Inferior parietal cortex (tissue), 1 donor: Measurements from ENCODE around the gene SLC38A11.
"Not testable (repeated sequence)": the region's sequence is repeated elsewhere in the genome, so short reads cannot be mapped to it uniquely, and the experiment has no call there.

Source experiments
- DNase-seq: peaks from one replicate; pipeline ENCODE4 v3.0.0-alpha.2; 2016; ENCODE audit errors: extremely low spot score

The SLC38A11 gene

GRCh38 chr2:164879901-164880535 is 75.3 kb downstream of the SLC38A11 start:
- DNase-seq, result no peak

- DNase-seq, result no peak
Measured at GRCh38 chr2:164877927-164878326, 77.4 kb downstream of the SLC38A11 start.

- DNase-seq, result no peak
Measured at GRCh38 chr2:164877169-164877568, 78.2 kb downstream of the SLC38A11 start.

GRCh38 chr2:164875334-164876205 is 79.8 kb downstream of the SLC38A11 start:
- DNase-seq, result no peak

GRCh38 chr2:164873210-164873908 is 82.0 kb downstream of the SLC38A11 start:
- no peak for DNase-seq

- DNase-seq, result no peak
Measured at GRCh38 chr2:164871404-164871803, 83.9 kb downstream of the SLC38A11 start.

GRCh38 chr2:164869420-164869772 is 85.9 kb downstream of the SLC38A11 start:
- DNase-seq, result no peak

GRCh38 chr2:164868563-164869419 is 86.5 kb downstream of the SLC38A11 start:
- DNase-seq, result no peak

- no peak for DNase-seq
Measured at GRCh38 chr2:164867779-164868397, 87.4 kb downstream of the SLC38A11 start.

GRCh38 chr2:164866381-164866780 is 88.9 kb downstream of the SLC38A11 start:
- DNase-seq, result not testable (repeated sequence)

- DNase-seq, result no peak
Measured at GRCh38 chr2:164860694-164861042, 94.7 kb downstream of the SLC38A11 start.

- DNase-seq, result not testable (repeated sequence)
Measured at GRCh38 chr2:164859906-164860693, 95.2 kb downstream of the SLC38A11 start.

GRCh38 chr2:164859251-164859818 is 96.0 kb downstream of the SLC38A11 start:
- no peak for DNase-seq

GRCh38 chr2:164852086-164852485 is 103.2 kb downstream of the SLC38A11 start:
- no peak for DNase-seq

GRCh38 chr2:164850235-164850634 is 105.1 kb downstream of the SLC38A11 start:
- no peak for DNase-seq

- DNase-seq, result no peak
Measured at GRCh38 chr2:164849506-164849905, 105.8 kb downstream of the SLC38A11 start.

GRCh38 chr2:164847981-164848741 is 107.2 kb downstream of the SLC38A11 start:
- DNase-seq, result no peak

- no peak for DNase-seq
Measured at GRCh38 chr2:164847291-164847690, 108.0 kb downstream of the SLC38A11 start.

- no peak for DNase-seq
Measured at GRCh38 chr2:164846276-164846675, 109.0 kb downstream of the SLC38A11 start.
